ENCODE measurements around the gene MCFD2. TPM values are rescaled to one million over a fixed set of nuclear protein-coding genes. Genes with fewer than 3 reads are reported as not detected.

Gene MCFD2
- total RNA-seq, 1 donor from 2014 or later, result 161 TPM

GRCh38 chr2:46861916-46862315 is 53.7 kb downstream of the MCFD2 start:
- no peak overlapping the region for H3K27ac ChIP-seq (ENCODE audit: low read depth, low read length)
- no peaks in the 10 kb centered on the region for H4K20me1 ChIP-seq (ENCODE audit: insufficient read depth, low read length)
- no peak overlapping the region for H3K4me2 ChIP-seq (ENCODE audit: low read length)
- DNase-seq (ENCODE audit: low read depth) (no peak), FAIRE-seq (no peak)
- H3K36me3 Mint-ChIP-seq (ENCODE audit: low read depth, unreplicated experiment), result peaks cover 8% of the 10 kb centered on the region
- H3K4me3 Mint-ChIP-seq (ENCODE audit: unreplicated experiment), result no peak overlapping the region
- peaks cover 30% of the 10 kb centered on the region for H3K9me3 Mint-ChIP-seq (ENCODE audit: unreplicated experiment)
- TF ChIP-seq CTCF (IDR thresholded peaks at IDR 0.05; ENCODE audit: insufficient read depth, low read depth, low read length) (no peak), EZH2 (IDR thresholded peaks at IDR 0.05; ENCODE audit: insufficient read depth, low read length) (no peak)
- peaks cover 20% of the 10 kb centered on the region for H3K4me1 ChIP-seq (ENCODE audit: insufficient read depth, low read length)
- H3K27me3 Mint-ChIP-seq (ENCODE audit: low read depth, unreplicated experiment), result peaks cover 10% of the 10 kb centered on the region
- no peaks in the 10 kb centered on the region for H3K36me3 ChIP-seq (ENCODE audit: insufficient read depth, low read length)
- H3K9me3 ChIP-seq (ENCODE audit: insufficient read depth, low read depth, low read length), result peaks cover 8% of the 10 kb centered on the region
- H3K9ac ChIP-seq (ENCODE audit: low read length), result no peak overlapping the region
- no peak overlapping the region for H3K4me3 ChIP-seq (ENCODE audit: insufficient read depth, low read depth, low read length)
- no peaks in the 10 kb centered on the region for H3K79me2 ChIP-seq (ENCODE audit: insufficient read depth, low read length)
- no peaks in the 10 kb centered on the region for H3K27me3 ChIP-seq (ENCODE audit: insufficient read depth, low read length)
- H3K27ac Mint-ChIP-seq (ENCODE audit: unreplicated experiment), result no peak overlapping the region
- H2AFZ ChIP-seq (ENCODE audit: low read depth, low read length), result no peak overlapping the region
- H3K4me1 Mint-ChIP-seq (ENCODE audit: low read depth, unreplicated experiment), result peaks cover 26% of the 10 kb centered on the region

GRCh38 chr2:46859482-46859881 is 56.1 kb downstream of the MCFD2 start:
- Histone ChIP-seq H3K9me3 (ENCODE audit: insufficient read depth, low read depth, low read length) (peaks cover under 1% of the 10 kb centered on the region), H3K9ac (ENCODE audit: low read length) (peak overlapping the region; percentile 68), H3K4me1 (ENCODE audit: insufficient read depth, low read length) (peaks cover 43% of the 10 kb centered on the region), H4K20me1 (ENCODE audit: insufficient read depth, low read length) (no peaks in the 10 kb centered on the region), H3K36me3 (ENCODE audit: insufficient read depth, low read length) (no peaks in the 10 kb centered on the region), H3K79me2 (ENCODE audit: insufficient read depth, low read length) (no peaks in the 10 kb centered on the region), H3K27ac (ENCODE audit: low read depth, low read length) (peak overlapping the region; percentile 96), H3K4me3 (ENCODE audit: insufficient read depth, low read depth, low read length) (no peak overlapping the region), H3K27me3 (ENCODE audit: insufficient read depth, low read length) (no peaks in the 10 kb centered on the region), H3K4me2 (ENCODE audit: low read length) (peak overlapping the region; percentile 48), H2AFZ (ENCODE audit: low read depth, low read length) (no peak overlapping the region)
- peaks cover 2% of the 10 kb centered on the region for H3K36me3 Mint-ChIP-seq (ENCODE audit: low read depth, unreplicated experiment)
- peaks cover 47% of the 10 kb centered on the region for H3K4me1 Mint-ChIP-seq (ENCODE audit: low read depth, unreplicated experiment)
- peaks cover 8% of the 10 kb centered on the region for H3K27me3 Mint-ChIP-seq (ENCODE audit: low read depth, unreplicated experiment)
- TF ChIP-seq CTCF (IDR thresholded peaks at IDR 0.05; ENCODE audit: insufficient read depth, low read depth, low read length) (no peak), EZH2 (IDR thresholded peaks at IDR 0.05; ENCODE audit: insufficient read depth, low read length) (no peak)
- peak; percentile 9 for FAIRE-seq
- H3K9me3 Mint-ChIP-seq (ENCODE audit: unreplicated experiment), result peaks cover 10% of the 10 kb centered on the region
- peak overlapping the region; percentile 93 for H3K27ac Mint-ChIP-seq (ENCODE audit: unreplicated experiment)
- H3K4me3 Mint-ChIP-seq (ENCODE audit: unreplicated experiment), result no peak overlapping the region
- DNase-seq (ENCODE audit: low read depth), result no peak

- Mint-ChIP-seq H3K9me3 (ENCODE audit: unreplicated experiment) (peaks cover 12% of the 10 kb centered on the region), H3K36me3 (ENCODE audit: low read depth, unreplicated experiment) (peaks cover 4% of the 10 kb centered on the region), H3K4me3 (ENCODE audit: unreplicated experiment) (no peak overlapping the region), H3K27ac (ENCODE audit: unreplicated experiment) (peak overlapping the region; percentile 93), H3K27me3 (ENCODE audit: low read depth, unreplicated experiment) (peaks cover 8% of the 10 kb centered on the region), H3K4me1 (ENCODE audit: low read depth, unreplicated experiment) (peaks cover 54% of the 10 kb centered on the region)
- Histone ChIP-seq H3K36me3 (ENCODE audit: insufficient read depth, low read length) (no peaks in the 10 kb centered on the region), H3K27ac (ENCODE audit: low read depth, low read length) (peak overlapping the region; percentile 96), H3K79me2 (ENCODE audit: insufficient read depth, low read length) (no peaks in the 10 kb centered on the region), H3K4me2 (ENCODE audit: low read length) (peak overlapping the region; percentile 48), H3K4me3 (ENCODE audit: insufficient read depth, low read depth, low read length) (no peak overlapping the region), H3K4me1 (ENCODE audit: insufficient read depth, low read length) (peaks cover 45% of the 10 kb centered on the region), H3K9me3 (ENCODE audit: insufficient read depth, low read depth, low read length) (no peaks in the 10 kb centered on the region), H3K27me3 (ENCODE audit: insufficient read depth, low read length) (no peaks in the 10 kb centered on the region), H3K9ac (ENCODE audit: low read length) (peak overlapping the region; percentile 68), H2AFZ (ENCODE audit: low read depth, low read length) (no peak overlapping the region), H4K20me1 (ENCODE audit: insufficient read depth, low read length) (no peaks in the 10 kb centered on the region)
- DNase-seq (ENCODE audit: low read depth), result peak; percentile 94
- TF ChIP-seq CTCF (IDR thresholded peaks at IDR 0.05; ENCODE audit: insufficient read depth, low read depth, low read length), result no peak
- TF ChIP-seq EZH2 (IDR thresholded peaks at IDR 0.05; ENCODE audit: insufficient read depth, low read length), result no peak
- peak; percentile 74 for FAIRE-seq
Measured at GRCh38 chr2:46858702-46859090, 56.9 kb downstream of the MCFD2 start.

Data from astrocyte (in vitro differentiated cells and primary cell).